GM19023 (cell line): ENCODE results near the gene COL5A3.
"Not testable (repeated sequence)": the region's sequence is repeated elsewhere in the genome, so short reads cannot be mapped to it uniquely, and the experiment has no call there.

Experiments
- ATAC-seq: cut with Tn5 transposase; IDR thresholded peaks from one replicate; pipeline ENCODE4 v1.9.1; 2021; ENCODE audit warnings: mild to moderate bottlenecking, moderate library complexity; ENCODE audit not compliant: unreplicated experiment

The COL5A3 gene

GRCh38 chr19:10010247-10010691 lies at the start of gene COL5A3:
Gene COL5A3 (minus strand): TSS chr19:10010504. CDS start chr19:10010385, 119 bp downstream.
- ATAC-seq: no peak

DNA sequence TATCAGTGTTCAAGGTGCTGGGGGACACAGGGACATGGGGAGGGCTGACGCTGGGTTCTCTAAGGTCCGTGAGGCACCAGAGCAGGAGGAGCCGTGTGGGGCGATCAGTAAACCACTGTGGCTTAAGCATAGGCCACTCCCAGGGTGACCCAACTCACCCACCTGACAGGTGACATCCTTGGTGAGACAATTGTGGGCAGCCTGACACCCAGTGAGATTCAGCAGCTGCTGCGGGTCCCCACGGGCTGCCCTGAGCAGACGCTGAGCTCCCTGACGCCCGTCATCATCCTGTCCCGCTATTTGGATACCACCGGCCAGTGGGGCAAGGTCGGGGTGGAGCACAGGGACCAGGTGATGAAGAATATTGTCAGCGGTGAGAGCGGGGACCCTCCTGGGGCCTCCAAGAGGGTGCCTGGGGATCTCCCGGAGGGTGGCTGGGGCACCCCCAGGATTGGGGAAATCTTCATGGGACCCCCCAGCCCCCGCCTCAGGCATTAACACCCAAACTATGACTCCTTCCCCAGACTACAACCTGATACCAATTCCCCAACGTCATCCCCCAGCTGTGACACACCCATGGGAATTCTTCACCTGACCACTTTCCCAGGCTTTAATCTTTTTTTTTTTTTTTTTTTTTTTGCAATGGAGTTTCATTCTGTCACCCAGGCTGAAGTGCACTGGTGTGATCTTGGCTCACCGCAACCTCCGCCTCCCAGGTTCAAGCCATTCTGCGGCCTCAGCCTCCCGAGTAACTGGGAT lies 42.5 kb upstream of the COL5A3 start:
- ATAC-seq: no peak

GRCh38 chr19:10049626-10050025 lies 39.3 kb upstream of the COL5A3 start:
- ATAC-seq: no peak

GRCh38 chr19:10045371-10045770 lies 35.1 kb upstream of the COL5A3 start:
- ATAC-seq: no peak

DNA sequence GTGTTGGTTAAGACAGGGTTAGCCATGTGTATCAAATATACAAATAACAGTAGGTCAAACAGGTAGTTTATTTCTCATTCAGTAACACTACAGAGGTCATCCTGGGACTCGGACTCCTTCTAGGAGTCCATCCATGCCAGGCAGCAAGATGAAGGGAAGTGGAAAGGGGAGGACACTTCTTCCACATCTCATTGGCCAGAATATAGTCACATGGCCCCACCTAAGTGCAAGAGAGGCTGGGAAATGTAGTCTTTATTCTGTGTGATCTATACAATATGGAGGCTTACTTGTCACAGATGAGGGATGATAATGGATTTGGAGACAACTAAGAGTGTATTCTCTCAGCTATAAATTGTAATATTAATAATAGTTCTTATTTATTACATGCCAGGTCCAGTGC lies 34.1 kb upstream of the COL5A3 start:
- no peak for ATAC-seq

DNA sequence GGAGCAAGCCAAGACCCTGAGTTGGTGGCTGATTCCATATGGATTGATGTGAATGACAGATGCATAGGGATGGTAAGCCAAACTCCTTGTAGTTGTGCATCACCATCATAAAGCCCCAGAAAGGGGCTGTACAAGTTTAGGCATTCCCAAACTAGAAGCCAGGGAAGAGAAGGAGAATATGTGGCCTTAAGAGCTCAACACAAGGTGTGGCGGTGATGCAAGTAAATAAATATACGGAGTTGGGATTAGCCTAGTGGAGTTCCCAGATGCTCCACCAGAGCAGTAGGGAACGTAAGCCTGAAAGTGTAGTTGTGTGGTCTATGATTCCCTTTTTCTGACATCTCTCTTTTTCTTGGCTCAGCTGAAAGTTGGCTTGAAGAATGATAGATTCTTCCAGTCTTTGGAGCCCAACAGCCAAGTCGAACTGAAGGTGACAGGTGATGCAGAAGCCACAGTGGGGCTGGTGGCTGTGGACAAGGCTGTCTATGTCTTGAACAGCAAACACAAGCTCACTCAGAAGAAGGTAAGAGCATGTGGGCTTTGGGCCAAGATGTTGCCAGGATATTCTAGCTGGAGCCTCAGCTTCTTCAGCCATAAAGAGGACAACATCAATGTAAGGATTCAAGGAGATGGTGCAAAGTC lies 33.1 kb upstream of the COL5A3 start:
- no peak for ATAC-seq

- no peak for ATAC-seq
These were observed 27.5 kb upstream of the COL5A3 start for GRCh38 chr19:10037809-10038208.

DNA sequence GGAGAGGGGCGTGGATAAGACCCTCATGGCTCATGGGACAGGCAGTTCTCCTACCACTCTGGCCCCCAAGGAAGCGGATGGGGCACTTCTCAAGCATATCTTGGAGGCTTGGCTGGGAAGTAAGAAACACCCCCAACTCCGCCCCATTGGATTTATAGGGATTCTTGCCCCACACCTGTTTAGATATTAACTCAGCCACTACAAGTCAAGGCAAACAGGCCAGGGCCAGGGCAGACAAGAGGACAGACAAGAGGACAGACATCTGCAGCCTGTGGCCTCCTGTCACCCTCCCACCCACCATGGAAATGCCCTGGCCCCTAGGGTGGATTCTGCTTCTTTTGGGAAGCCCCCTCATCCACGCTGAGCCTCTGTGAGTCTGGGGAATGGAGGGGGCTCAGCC lies 27.1 kb upstream of the COL5A3 start:
- ATAC-seq: no peak

DNA sequence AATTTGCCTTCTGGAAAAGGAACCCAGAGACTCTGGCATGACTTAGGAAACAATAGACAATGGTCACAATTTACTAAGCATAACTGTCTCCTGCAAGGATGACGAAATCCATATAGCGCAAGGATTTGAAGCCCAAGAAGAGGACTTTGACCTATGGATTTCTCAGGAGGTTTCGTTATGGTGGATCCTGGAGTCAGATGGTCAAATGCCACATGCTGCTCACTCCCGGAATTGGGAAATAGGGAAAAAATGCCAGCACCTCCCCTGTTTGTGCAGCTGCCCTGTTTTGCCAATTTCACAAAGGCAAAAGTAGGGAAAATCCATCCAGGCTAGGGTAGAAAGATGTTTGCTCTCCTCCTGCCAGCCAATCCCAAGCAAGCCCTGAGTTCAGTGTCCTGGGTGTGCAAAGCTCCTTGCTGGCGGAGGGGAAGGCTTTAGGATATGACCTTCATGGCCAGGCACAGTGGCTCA lies 26.3 kb upstream of the COL5A3 start:
- ATAC-seq: no peak

DNA sequence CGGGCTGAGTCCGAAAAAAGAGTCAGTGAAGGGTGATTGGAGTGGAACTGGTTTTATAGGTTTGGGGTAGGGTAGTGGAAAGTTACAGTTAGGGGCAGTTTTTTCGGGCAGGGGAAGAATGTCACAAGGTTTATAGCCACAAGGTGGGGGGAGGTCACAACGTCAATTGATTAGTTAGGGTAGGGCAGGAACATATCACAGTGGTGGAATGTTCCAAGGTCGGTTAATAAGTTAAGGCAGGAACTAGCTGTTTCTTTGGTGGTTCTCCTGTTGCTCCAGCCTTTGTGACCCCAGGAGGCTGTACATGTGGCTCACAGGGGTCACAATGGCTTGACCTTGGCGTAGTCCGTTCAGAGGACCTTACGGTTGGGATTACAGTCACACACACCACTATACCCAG lies 23.3 kb upstream of the COL5A3 start:
- no peak for ATAC-seq

- peak; percentile 72 for ATAC-seq
These were observed 17.1 kb upstream of the COL5A3 start for GRCh38 chr19:10027158-10027997.

DNA sequence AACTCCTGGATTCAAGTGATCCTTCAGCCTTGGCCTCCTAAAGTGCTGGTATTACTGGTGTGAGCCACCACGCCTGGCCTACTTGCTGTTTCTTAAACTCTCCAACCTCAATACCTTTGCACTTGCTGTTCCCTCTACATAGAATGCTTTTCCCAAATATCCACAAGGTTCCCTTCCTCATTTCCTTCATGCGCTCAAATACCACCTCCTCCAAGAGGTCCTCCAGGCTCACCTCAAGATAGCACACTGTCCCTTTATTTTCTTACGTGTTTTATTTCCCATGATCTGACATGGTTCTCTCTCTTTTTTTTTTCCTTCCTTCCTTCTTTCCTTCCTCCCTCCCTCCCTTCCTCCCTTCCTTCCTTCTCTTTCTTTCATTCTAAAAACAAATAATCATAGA lies 16.4 kb upstream of the COL5A3 start:
- ATAC-seq: no peak

DNA sequence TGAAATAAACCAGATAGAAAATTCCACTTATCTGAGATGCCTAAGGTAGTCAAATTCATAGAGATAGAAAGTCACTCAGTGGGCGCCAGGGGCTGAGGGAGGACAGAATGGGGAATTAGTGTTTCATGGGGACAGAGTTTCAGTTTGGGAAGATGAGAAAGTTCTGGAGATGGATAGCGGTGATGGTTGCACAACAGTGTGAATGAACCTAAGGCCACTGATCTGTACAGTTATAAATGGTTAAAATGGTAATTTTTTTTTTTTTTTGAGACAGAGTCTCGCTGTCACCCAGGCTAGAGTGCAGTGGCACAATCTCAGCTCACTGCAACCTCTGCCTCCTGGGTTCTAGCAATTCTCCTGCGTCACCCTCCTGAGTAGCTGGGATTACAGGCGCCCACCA lies 12.8 kb upstream of the COL5A3 start:
- ATAC-seq: not testable (repeated sequence)

GRCh38 chr19:10021863-10022262 lies 11.6 kb upstream of the COL5A3 start:
- ATAC-seq: no peak

GRCh38 chr19:10021446-10021845 lies 11.1 kb upstream of the COL5A3 start:
- ATAC-seq: no peak

- no peak for ATAC-seq
These were observed 10.5 kb upstream of the COL5A3 start for GRCh38 chr19:10020851-10021250.

GRCh38 chr19:10019246-10019645 lies 8.9 kb upstream of the COL5A3 start:
- ATAC-seq: no peak

DNA sequence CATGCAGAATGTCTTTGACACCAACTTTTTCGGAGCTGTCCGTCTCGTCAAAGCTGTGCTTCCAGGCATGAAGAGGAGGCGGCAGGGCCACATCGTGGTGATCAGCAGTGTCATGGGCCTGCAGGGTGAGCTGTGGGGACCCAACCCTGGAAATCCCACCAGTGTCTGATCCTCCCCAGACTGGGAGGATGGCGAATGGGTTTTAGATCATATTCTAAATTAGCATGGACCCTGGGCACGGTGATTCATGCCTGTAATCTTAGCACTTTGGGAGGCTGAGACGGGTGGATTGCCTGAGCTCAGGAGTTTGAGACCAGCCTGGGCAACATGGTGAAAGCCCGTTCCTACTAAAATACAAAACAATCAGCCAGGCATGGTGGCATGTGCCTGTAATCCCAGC lies 8.5 kb upstream of the COL5A3 start:
- no peak for ATAC-seq

GRCh38 chr19:10018263-10018662 lies 8.0 kb upstream of the COL5A3 start:
- ATAC-seq: no peak

DNA sequence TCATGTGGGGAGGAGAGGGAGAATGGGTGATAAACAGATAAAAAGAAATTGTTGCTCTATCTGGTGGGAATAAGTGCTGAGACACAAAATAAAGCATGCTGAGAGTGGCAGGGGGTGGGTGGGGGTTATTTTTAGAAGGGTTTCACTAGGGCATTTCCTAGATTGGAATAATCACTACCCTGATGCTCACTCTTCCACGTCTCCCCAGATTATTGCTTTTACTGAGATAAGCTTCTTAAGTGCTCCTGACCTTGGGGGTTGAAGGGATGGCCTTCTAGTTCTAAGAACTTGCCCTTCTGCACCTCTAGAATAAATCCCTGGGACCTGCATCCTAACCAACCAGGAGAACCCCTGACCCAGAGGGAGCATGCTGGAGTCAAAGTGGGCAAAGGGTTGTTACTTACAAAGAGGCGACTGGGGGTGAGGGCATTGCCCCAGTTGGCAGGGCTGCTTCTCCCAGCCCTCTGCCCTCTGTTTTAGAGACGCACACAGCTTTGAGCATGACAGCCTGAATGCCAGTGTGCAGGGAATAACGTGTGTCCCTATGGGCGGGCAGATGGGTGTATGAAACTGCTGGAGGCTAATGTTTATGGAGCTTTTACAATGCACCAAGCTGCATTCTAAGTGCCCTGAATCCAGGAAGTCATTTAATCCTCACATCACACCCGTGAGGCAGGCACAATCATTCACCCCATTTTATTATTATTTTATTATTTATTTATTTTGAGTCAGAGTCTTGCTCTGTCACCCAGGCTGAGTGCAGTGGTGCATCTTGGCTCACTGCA lies 3.7 kb upstream of the COL5A3 start:
- no peak for ATAC-seq

- ATAC-seq: no peak
These were observed 3.0 kb upstream of the COL5A3 start, which contains the start of gene RDH8 for GRCh38 chr19:10013316-10013715. Gene RDH8 (plus strand): TSS chr19:10013483. CDS start chr19:10013498, 15 bp downstream.
